Ishikawa (cell line): ENCODE data around the gene PTPRN2.

Experiments
- CREB1 ChIP-seq: IDR thresholded peaks from 2 replicates; pipeline ENCODE4 v1.6.1; 2012; ENCODE audit warnings: low read depth
- MAX ChIP-seq: IDR thresholded peaks from 2 replicates; pipeline ENCODE4 v1.6.1; 2012
- RAD21 ChIP-seq: IDR thresholded peaks from 2 replicates; pipeline ENCODE4 v1.6.1; 2012; ENCODE audit warnings: low read depth
- REST ChIP-seq: IDR thresholded peaks from 2 replicates; pipeline ENCODE4 v1.6.1; 2012; ENCODE audit warnings: low read depth, mild to moderate bottlenecking
- TAF1 ChIP-seq: IDR thresholded peaks from 2 replicates; pipeline ENCODE4 v1.6.1; 2012; ENCODE audit warnings: low read depth, mild to moderate bottlenecking
- TCF12 ChIP-seq: IDR thresholded peaks from 2 replicates; pipeline ENCODE4 v1.6.1; 2012; ENCODE audit warnings: low read depth
- TEAD4 ChIP-seq: IDR thresholded peaks from 2 replicates; pipeline ENCODE4 v1.6.1; 2012
- USF1 ChIP-seq: IDR thresholded peaks from 2 replicates; pipeline ENCODE4 v1.6.1; 2012
- ZBTB7A ChIP-seq: IDR thresholded peaks from 2 replicates; pipeline ENCODE4 v1.6.1; 2012; ENCODE audit warnings: low read depth

- TF ChIP-seq TEAD4, result no peak
- no peak for TF ChIP-seq TAF1
- TF ChIP-seq ZBTB7A, result no peak
- no peak for TF ChIP-seq CREB1
- TF ChIP-seq TCF12, result no peak
- TF ChIP-seq USF1, result no peak
- no peak for TF ChIP-seq REST
- no peak for TF ChIP-seq RAD21
- TF ChIP-seq MAX, result no peak
These were observed 992.4 kb downstream of the PTPRN2 start for GRCh38 chr7:157595086-157595855.
